Measurements from ENCODE around the gene UNC80.

The UNC80 gene

DNA sequence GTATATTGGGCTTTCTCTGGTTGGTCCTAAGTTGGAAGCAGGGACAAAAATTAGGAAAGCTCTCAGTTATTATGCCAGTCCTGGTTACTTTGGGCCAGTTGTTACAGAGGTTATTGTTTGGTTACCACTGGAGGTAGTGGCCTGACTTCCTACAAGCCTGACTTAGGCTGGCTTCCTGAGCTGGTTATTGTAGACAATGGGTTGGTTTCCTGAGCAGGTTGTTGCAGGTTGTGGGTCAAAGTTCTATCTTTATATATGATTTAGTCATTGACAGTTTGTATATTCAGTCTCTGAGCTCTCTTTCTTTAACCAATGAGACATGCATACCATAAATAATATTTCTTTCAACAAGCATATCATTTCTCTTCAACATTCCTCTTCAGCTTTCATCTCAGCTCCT lies 172.1 kb downstream of the UNC80 start:
- no peak overlapping the region for H3K4me3 ChIP-seq (ENCODE audit: low read length)
- H3K9ac ChIP-seq (ENCODE audit: low read length) = no peak overlapping the region
- H3K36me3 ChIP-seq (ENCODE audit: control insufficient read depth, insufficient read depth, low read length, severe bottlenecking) = no peaks in the 10 kb centered on the region
- H3K9me3 ChIP-seq (ENCODE audit: control insufficient read depth, low read length) = no peaks in the 10 kb centered on the region
- DNase-seq (ENCODE audit: low read depth) = no peak
- H3K27me3 ChIP-seq (replicated peaks; ENCODE audit: control insufficient read depth, insufficient read depth, low read length) = no peaks in the 10 kb centered on the region
- H3K4me1 ChIP-seq (ENCODE audit: control insufficient read depth, insufficient read depth, low read length) = peaks cover 7% of the 10 kb centered on the region

- no peak for DNase-seq (ENCODE audit: low read depth)
- no peaks in the 10 kb centered on the region for H3K27me3 ChIP-seq (replicated peaks; ENCODE audit: control insufficient read depth, insufficient read depth, low read length)
- H3K4me3 ChIP-seq (ENCODE audit: low read length) = no peak overlapping the region
- H3K36me3 ChIP-seq (ENCODE audit: control insufficient read depth, insufficient read depth, low read length, severe bottlenecking) = no peaks in the 10 kb centered on the region
- H3K4me1 ChIP-seq (ENCODE audit: control insufficient read depth, insufficient read depth, low read length) = peaks cover 7% of the 10 kb centered on the region
- no peak overlapping the region for H3K9ac ChIP-seq (ENCODE audit: low read length)
- no peaks in the 10 kb centered on the region for H3K9me3 ChIP-seq (ENCODE audit: control insufficient read depth, low read length)
Observed at GRCh38 chr2:209946539-209946938, 174.9 kb downstream of the UNC80 start.

- Histone ChIP-seq H3K27me3 (replicated peaks; ENCODE audit: control insufficient read depth, insufficient read depth, low read length) (no peaks in the 10 kb centered on the region), H3K36me3 (ENCODE audit: control insufficient read depth, insufficient read depth, low read length, severe bottlenecking) (no peaks in the 10 kb centered on the region), H3K9ac (ENCODE audit: low read length) (no peak overlapping the region), H3K4me3 (ENCODE audit: low read length) (no peak overlapping the region), H3K4me1 (ENCODE audit: control insufficient read depth, insufficient read depth, low read length) (peaks cover 18% of the 10 kb centered on the region), H3K9me3 (ENCODE audit: control insufficient read depth, low read length) (peaks cover 7% of the 10 kb centered on the region)
- DNase-seq (ENCODE audit: low read depth) = no peak
Observed at GRCh38 chr2:209956271-209956670, 184.6 kb downstream of the UNC80 start.

DNA sequence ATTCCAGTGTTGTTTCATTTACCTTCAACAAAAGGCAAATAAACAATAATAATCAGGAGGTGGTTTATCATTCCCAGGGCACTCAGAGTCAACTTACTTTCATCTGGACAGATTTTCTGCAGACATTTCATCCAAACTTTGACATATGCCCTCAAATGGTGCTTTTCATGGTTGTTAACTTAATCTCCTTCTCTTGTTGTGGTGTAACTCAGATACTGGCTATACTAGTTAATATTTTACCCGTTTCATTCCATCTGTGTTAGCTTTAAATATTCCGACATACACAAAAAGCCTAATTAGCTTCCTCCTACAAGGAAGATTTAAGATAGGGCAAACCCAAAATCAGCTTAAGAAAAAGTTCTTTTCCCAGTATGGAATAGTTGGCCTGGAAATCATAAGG lies 186.4 kb downstream of the UNC80 start:
- no peaks in the 10 kb centered on the region for H3K36me3 ChIP-seq (ENCODE audit: control insufficient read depth, insufficient read depth, low read length, severe bottlenecking)
- no peak for DNase-seq (ENCODE audit: low read depth)
- no peak overlapping the region for H3K9ac ChIP-seq (ENCODE audit: low read length)
- peaks cover 18% of the 10 kb centered on the region for H3K4me1 ChIP-seq (ENCODE audit: control insufficient read depth, insufficient read depth, low read length)
- no peaks in the 10 kb centered on the region for H3K27me3 ChIP-seq (replicated peaks; ENCODE audit: control insufficient read depth, insufficient read depth, low read length)
- H3K9me3 ChIP-seq (ENCODE audit: control insufficient read depth, low read length) = no peaks in the 10 kb centered on the region
- no peak overlapping the region for H3K4me3 ChIP-seq (ENCODE audit: low read length)

DNA sequence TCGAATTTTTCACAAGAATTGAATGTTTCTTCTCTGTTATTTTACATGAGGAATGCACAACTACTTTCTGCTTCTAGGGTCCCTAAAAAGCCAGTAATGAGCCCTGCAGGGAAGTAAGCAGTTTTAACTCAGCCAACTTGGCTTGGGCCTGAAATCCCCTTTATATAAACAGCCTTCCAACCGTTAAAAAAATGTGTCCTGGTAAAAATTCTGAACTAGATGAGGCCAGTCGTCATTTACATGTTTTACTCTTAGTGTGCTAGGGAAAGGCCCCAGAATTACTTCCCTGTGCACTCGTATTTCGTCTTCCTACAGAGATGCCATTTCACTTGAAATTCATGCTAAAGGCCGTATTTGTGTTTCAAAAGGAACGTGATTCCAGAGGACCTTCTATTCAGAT lies 188.4 kb downstream of the UNC80 start:
- no peak for DNase-seq (ENCODE audit: low read depth)
- Histone ChIP-seq H3K4me3 (ENCODE audit: low read length) (no peak overlapping the region), H3K9me3 (ENCODE audit: control insufficient read depth, low read length) (no peaks in the 10 kb centered on the region)

DNA sequence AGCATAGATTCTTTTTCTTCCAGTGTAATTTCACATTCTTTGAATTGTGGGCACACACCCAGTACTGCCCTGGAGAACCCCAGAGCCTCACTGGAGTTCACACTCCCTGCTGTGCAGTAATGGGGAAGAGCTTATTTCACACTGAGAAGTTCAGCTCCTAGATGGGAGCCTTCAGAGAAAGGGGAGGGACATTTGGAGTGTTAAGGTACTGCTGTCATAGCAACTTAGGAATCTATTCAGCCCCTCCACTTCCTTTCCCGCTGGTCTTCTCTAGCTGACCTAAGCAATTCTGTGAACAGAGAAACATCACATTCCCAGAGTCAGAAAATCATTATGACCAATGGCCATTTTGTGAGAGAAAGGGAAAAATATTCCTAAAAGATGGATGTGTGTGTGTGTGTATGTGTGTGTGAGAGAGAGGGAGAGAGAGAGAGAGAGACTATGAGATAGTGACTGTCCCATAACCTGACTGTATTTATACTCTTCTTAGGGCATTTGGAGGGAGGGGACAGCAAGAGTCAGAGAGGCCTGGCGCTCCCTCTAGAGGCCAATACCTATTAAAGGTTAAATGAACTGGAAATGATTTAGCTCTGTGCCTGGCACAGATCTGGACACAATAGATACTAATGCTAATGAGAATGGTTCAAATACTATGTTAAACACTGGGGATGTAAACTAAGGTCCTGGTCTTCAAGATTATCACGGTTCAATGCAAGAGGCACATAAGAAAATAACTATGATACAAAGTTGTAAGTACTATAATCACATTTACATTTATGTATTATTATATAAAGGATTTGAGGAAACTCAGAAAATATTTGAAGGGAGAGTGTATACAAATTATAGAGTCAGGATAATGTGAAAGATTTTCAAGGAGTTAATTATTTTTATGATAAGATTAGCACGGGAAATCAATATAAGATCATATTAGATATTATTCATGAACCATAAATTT lies 189.3 kb downstream of the UNC80 start:
- Histone ChIP-seq H3K4me3 (ENCODE audit: low read length) (no peak overlapping the region), H3K4me1 (ENCODE audit: control insufficient read depth, insufficient read depth, low read length) (peaks cover 18% of the 10 kb centered on the region), H3K27me3 (replicated peaks; ENCODE audit: control insufficient read depth, insufficient read depth, low read length) (no peaks in the 10 kb centered on the region), H3K9ac (ENCODE audit: low read length) (no peak overlapping the region), H3K9me3 (ENCODE audit: control insufficient read depth, low read length) (no peaks in the 10 kb centered on the region), H3K36me3 (ENCODE audit: control insufficient read depth, insufficient read depth, low read length, severe bottlenecking) (no peaks in the 10 kb centered on the region)
- peak; percentile 77 for DNase-seq (ENCODE audit: low read depth)

More for the DNA sequence above, 188.4 kb downstream of the UNC80 start:
- Histone ChIP-seq H3K36me3 (ENCODE audit: control insufficient read depth, insufficient read depth, low read length, severe bottlenecking) (no peaks in the 10 kb centered on the region), H3K9ac (ENCODE audit: low read length) (no peak overlapping the region), H3K27me3 (replicated peaks; ENCODE audit: control insufficient read depth, insufficient read depth, low read length) (no peaks in the 10 kb centered on the region), H3K4me1 (ENCODE audit: control insufficient read depth, insufficient read depth, low read length) (peaks cover 18% of the 10 kb centered on the region)

DNA sequence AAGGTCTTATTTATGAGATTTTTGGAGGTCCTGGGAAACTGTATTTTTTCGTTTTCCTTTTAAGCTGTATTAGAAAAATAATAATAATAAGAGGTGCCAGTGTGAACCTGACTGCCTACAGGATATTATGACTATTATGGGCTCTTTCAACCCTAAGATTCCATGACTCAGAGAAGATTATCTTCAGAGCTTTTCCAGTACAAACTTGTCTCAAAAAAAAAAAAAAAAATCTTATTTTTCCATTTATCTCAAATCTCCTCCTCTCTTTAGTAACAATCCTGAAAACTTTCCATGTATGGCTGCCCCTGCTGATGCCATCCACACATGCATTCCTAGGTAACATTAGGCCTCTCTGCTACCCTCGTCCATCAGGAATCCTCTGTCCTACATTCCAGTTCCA lies 194.1 kb downstream of the UNC80 start:
- Histone ChIP-seq H3K4me3 (ENCODE audit: low read length) (no peak overlapping the region), H3K36me3 (ENCODE audit: control insufficient read depth, insufficient read depth, low read length, severe bottlenecking) (no peaks in the 10 kb centered on the region), H3K9me3 (ENCODE audit: control insufficient read depth, low read length) (no peaks in the 10 kb centered on the region), H3K27me3 (replicated peaks; ENCODE audit: control insufficient read depth, insufficient read depth, low read length) (no peaks in the 10 kb centered on the region), H3K4me1 (ENCODE audit: control insufficient read depth, insufficient read depth, low read length) (peaks cover 2% of the 10 kb centered on the region), H3K9ac (ENCODE audit: low read length) (no peak overlapping the region)
- DNase-seq (ENCODE audit: low read depth) = no peak

DNA sequence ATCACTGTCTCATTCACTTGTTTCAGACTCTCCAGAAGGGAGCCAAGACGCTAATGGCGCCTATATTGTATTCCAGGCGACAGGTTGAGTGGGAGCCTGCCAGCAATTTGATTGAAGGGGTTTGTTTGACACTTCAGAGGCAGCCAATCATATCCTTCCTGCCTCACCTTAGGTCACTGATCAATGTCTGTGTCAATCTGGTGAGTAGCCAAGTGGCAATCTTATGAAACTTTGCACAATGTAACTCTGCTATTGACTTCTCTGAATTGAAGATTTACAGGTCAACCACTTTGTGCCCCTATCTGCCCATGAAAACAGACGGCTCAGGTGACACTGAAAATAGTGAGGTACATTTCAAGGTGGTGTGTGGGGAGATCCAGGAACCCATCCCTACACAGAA lies 198.1 kb downstream of the UNC80 start:
- Histone ChIP-seq H3K9ac (ENCODE audit: low read length) (no peak overlapping the region), H3K27me3 (replicated peaks; ENCODE audit: control insufficient read depth, insufficient read depth, low read length) (no peaks in the 10 kb centered on the region), H3K4me3 (ENCODE audit: low read length) (no peak overlapping the region), H3K9me3 (ENCODE audit: control insufficient read depth, low read length) (no peaks in the 10 kb centered on the region), H3K36me3 (ENCODE audit: control insufficient read depth, insufficient read depth, low read length, severe bottlenecking) (no peaks in the 10 kb centered on the region), H3K4me1 (ENCODE audit: control insufficient read depth, insufficient read depth, low read length) (no peaks in the 10 kb centered on the region)
- DNase-seq (ENCODE audit: low read depth) = no peak

- no peaks in the 10 kb centered on the region for H3K9me3 ChIP-seq (ENCODE audit: control insufficient read depth, low read length)
- H3K9ac ChIP-seq (ENCODE audit: low read length) = no peak overlapping the region
- DNase-seq (ENCODE audit: low read depth) = no peak
- no peaks in the 10 kb centered on the region for H3K36me3 ChIP-seq (ENCODE audit: control insufficient read depth, insufficient read depth, low read length, severe bottlenecking)
- H3K4me3 ChIP-seq (ENCODE audit: low read length) = no peak overlapping the region
- no peaks in the 10 kb centered on the region for H3K27me3 ChIP-seq (replicated peaks; ENCODE audit: control insufficient read depth, insufficient read depth, low read length)
- no peaks in the 10 kb centered on the region for H3K4me1 ChIP-seq (ENCODE audit: control insufficient read depth, insufficient read depth, low read length)
Observed at GRCh38 chr2:209970271-209970670, 198.6 kb downstream of the UNC80 start.

DNA sequence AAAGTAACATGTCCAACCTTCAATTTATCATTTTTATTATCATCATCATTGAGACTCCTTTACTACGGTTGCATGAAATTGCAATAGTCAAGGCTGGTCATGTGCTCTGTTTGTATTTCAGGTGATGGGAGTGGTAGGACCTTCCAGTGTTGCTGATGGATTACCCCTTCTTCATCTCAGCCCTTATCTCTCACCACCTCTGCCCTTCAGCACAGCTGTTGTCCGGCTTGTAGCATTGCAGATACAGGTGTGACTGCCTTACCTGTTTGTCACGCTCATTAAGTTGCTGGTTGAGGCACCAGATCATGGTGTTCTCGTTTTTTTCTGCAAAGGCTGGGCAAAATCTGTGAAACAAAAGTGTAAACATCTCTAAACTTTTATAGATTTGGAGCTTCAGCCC lies 199.1 kb downstream of the UNC80 start:
- H3K27me3 ChIP-seq (replicated peaks; ENCODE audit: control insufficient read depth, insufficient read depth, low read length) = no peaks in the 10 kb centered on the region
- no peak overlapping the region for H3K4me3 ChIP-seq (ENCODE audit: low read length)
- H3K4me1 ChIP-seq (ENCODE audit: control insufficient read depth, insufficient read depth, low read length) = no peaks in the 10 kb centered on the region
- no peak overlapping the region for H3K9ac ChIP-seq (ENCODE audit: low read length)
- DNase-seq (ENCODE audit: low read depth) = no peak
- no peaks in the 10 kb centered on the region for H3K36me3 ChIP-seq (ENCODE audit: control insufficient read depth, insufficient read depth, low read length, severe bottlenecking)
- no peaks in the 10 kb centered on the region for H3K9me3 ChIP-seq (ENCODE audit: control insufficient read depth, low read length)

GRCh38 chr2:209973328-209973727 lies 201.7 kb downstream of the UNC80 start:
- H3K27me3 ChIP-seq (replicated peaks; ENCODE audit: control insufficient read depth, insufficient read depth, low read length) = no peaks in the 10 kb centered on the region
- H3K4me1 ChIP-seq (ENCODE audit: control insufficient read depth, insufficient read depth, low read length) = no peaks in the 10 kb centered on the region
- no peak for DNase-seq (ENCODE audit: low read depth)
- H3K4me3 ChIP-seq (ENCODE audit: low read length) = no peak overlapping the region
- H3K9me3 ChIP-seq (ENCODE audit: control insufficient read depth, low read length) = no peaks in the 10 kb centered on the region
- no peak overlapping the region for H3K9ac ChIP-seq (ENCODE audit: low read length)
- no peaks in the 10 kb centered on the region for H3K36me3 ChIP-seq (ENCODE audit: control insufficient read depth, insufficient read depth, low read length, severe bottlenecking)

DNA sequence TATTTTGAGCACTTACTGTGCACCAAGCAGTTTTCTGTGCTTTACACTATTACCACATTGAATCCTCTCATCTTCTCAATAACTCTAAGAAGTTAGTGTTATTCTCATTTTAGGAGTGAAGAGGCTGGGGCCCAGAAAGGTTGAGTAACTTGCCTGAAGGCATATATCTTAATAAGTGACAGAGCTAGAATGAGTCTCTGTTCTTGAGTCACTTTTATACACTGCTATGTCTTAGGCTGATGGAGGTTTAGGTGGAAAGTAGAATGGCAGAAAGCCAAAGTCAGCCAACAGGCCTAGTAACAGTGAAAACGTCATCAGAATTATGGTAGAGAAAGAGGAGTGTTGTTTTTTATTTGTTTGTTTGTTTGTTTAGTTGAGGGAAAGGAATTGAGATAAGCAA lies 202.9 kb downstream of the UNC80 start:
- Histone ChIP-seq H3K27me3 (replicated peaks; ENCODE audit: control insufficient read depth, insufficient read depth, low read length) (no peaks in the 10 kb centered on the region), H3K36me3 (ENCODE audit: control insufficient read depth, insufficient read depth, low read length, severe bottlenecking) (no peaks in the 10 kb centered on the region), H3K4me1 (ENCODE audit: control insufficient read depth, insufficient read depth, low read length) (no peaks in the 10 kb centered on the region), H3K9ac (ENCODE audit: low read length) (no peak overlapping the region), H3K4me3 (ENCODE audit: low read length) (no peak overlapping the region), H3K9me3 (ENCODE audit: control insufficient read depth, low read length) (no peaks in the 10 kb centered on the region)
- DNase-seq (ENCODE audit: low read depth) = peak; percentile 17
